GM19240 (cell line): Measurements from ENCODE around the gene ANXA5.
A peak's percentile ranks its signal among the peaks of the same experiment; 100 is the strongest.
"Not testable (repeated sequence)": the region's sequence is repeated elsewhere in the genome, so short reads cannot be mapped to it uniquely, and the experiment has no call there.

Experiments
- DNase-seq: peaks from one replicate; pipeline ENCODE4 v3.0.0; 2011; ENCODE audit warnings: low spot score; ENCODE audit not compliant: insufficient read length

ANXA5 gene

GRCh38 chr4:121696581-121697461 is at the start of gene ANXA5:
ANXA5 (minus strand) TSS chr4:121696980; CDS start chr4:121696589, 391 bp downstream.
- peak; percentile 41 for DNase-seq

GRCh38 chr4:121742794-121743193 is 46.0 kb upstream of the ANXA5 start:
- DNase-seq, result no peak

- DNase-seq, result no peak
Measured at GRCh38 chr4:121741751-121742150, 45.0 kb upstream of the ANXA5 start.

- DNase-seq, result no peak
Measured at GRCh38 chr4:121740796-121741409, 44.1 kb upstream of the ANXA5 start.

- DNase-seq, result no peak
Measured at GRCh38 chr4:121739575-121739974, 42.8 kb upstream of the ANXA5 start.

- DNase-seq, result no peak
Measured at GRCh38 chr4:121738780-121739535, 42.2 kb upstream of the ANXA5 start.

GRCh38 chr4:121737846-121738554 is 41.2 kb upstream of the ANXA5 start:
- no peak for DNase-seq

- DNase-seq, result no peak
Measured at GRCh38 chr4:121736735-121737351, 40.1 kb upstream of the ANXA5 start.

GRCh38 chr4:121734571-121734970 is 37.8 kb upstream of the ANXA5 start:
- no peak for DNase-seq

- no peak for DNase-seq
Measured at GRCh38 chr4:121733942-121734341, 37.2 kb upstream of the ANXA5 start.

- DNase-seq, result not testable (repeated sequence)
Measured at GRCh38 chr4:121729753-121730152, 33.0 kb upstream of the ANXA5 start.

GRCh38 chr4:121728798-121729226 is 32.0 kb upstream of the ANXA5 start:
- no peak for DNase-seq

GRCh38 chr4:121728066-121728465 is 31.3 kb upstream of the ANXA5 start:
- no peak for DNase-seq

GRCh38 chr4:121726642-121727268 is 30.0 kb upstream of the ANXA5 start:
- no peak for DNase-seq

GRCh38 chr4:121724671-121725070 is 27.9 kb upstream of the ANXA5 start:
- no peak for DNase-seq

GRCh38 chr4:121721700-121722099 is 24.9 kb upstream of the ANXA5 start:
- DNase-seq, result no peak

- no peak for DNase-seq
Measured at GRCh38 chr4:121720109-121720508, 23.3 kb upstream of the ANXA5 start.

GRCh38 chr4:121717680-121718237 is 21.0 kb upstream of the ANXA5 start:
- DNase-seq, result no peak

GRCh38 chr4:121714548-121714947 is 17.8 kb upstream of the ANXA5 start:
- DNase-seq, result no peak

- no peak for DNase-seq
Measured at GRCh38 chr4:121712783-121713182, 16.0 kb upstream of the ANXA5 start.
